Liver (tissue), 3 donors: ENCODE data around the gene CSTPP1.
A peak's percentile ranks its signal among the peaks of the same experiment; 100 is the strongest.

Experiments
- ATF3 ChIP-seq: IDR thresholded peaks from 2 replicates; pipeline ENCODE4 v1.6.1; 2016; ENCODE audit warnings: antibody characterized with exemption
- CTCF ChIP-seq: fragments of 150-350 bp; IDR thresholded peaks from 2 replicates; pipeline ENCODE4 v1.5.1; 2017; ENCODE audit warnings: improper control_type of control experiment, low read depth, low read length; ENCODE audit not compliant: missing input control
- EGR1 ChIP-seq, 2 donors: IDR thresholded peaks; 2 replicates each; pipeline ENCODE4 v1.6.1; 2016 to 2018; ENCODE audit warnings: antibody characterized with exemption in 2 of 2, low read depth in 2 of 2
- FOXA1 ChIP-seq: IDR thresholded peaks from 2 replicates; pipeline ENCODE4 v1.6.1; 2016; ENCODE audit warnings: antibody characterized with exemption
- GABPA ChIP-seq, 2 donors: IDR thresholded peaks in 1 of 2; conservative IDR thresholded peaks in 1 of 2; 2 replicates each; pipeline ENCODE4 v1.6.1; 2016; ENCODE audit warnings: antibody characterized with exemption in 2 of 2, mild to moderate bottlenecking in 1 of 2, moderate library complexity in 1 of 2
- MAX ChIP-seq: IDR thresholded peaks from 2 replicates; pipeline ENCODE4 v1.6.1; 2016; ENCODE audit warnings: antibody characterized with exemption
- NR2F2 ChIP-seq: IDR thresholded peaks from 2 replicates; pipeline ENCODE4 v1.6.1; 2016; ENCODE audit warnings: antibody characterized with exemption
- RAD21 ChIP-seq, 2 donors: IDR thresholded peaks; 2 replicates each; pipeline ENCODE4 v1.6.1; 2016; ENCODE audit warnings: antibody characterized with exemption in 2 of 2, mild to moderate bottlenecking in 2 of 2
- REST ChIP-seq: IDR thresholded peaks from 2 replicates; pipeline ENCODE4 v1.6.1; 2016; ENCODE audit warnings: antibody characterized with exemption, mild to moderate bottlenecking
- RXRA ChIP-seq, 2 donors: IDR thresholded peaks; 2 replicates each; pipeline ENCODE4 v1.6.1; 2017 to 2018; ENCODE audit warnings: antibody characterized with exemption in 2 of 2, mild to moderate bottlenecking in 1 of 2
- SP1 ChIP-seq: IDR thresholded peaks from 2 replicates; pipeline ENCODE4 v1.6.1; 2018; ENCODE audit warnings: antibody characterized with exemption, mild to moderate bottlenecking
- TAF1 ChIP-seq: conservative IDR thresholded peaks from 2 replicates; pipeline ENCODE4 v1.6.1; 2016; ENCODE audit warnings: antibody characterized with exemption, mild to moderate bottlenecking
- YY1 ChIP-seq: IDR thresholded peaks from 2 replicates; pipeline ENCODE4 v1.6.1; 2016; ENCODE audit warnings: antibody characterized with exemption, mild to moderate bottlenecking
- donor health status: healthy.
- donor health status: healthy.

GRCh38 chr11:47005441-47005840, 68.9 kb downstream of the CSTPP1 start:
- TF ChIP-seq CTCF (no peak), REST (no peak), RAD21 (IDR thresholded peaks at IDR 0.05) (no peak), ATF3 (no peak), NR2F2 (no peak), YY1 (no peak), MAX (no peak), TAF1 (no peak), FOXA1 (no peak), RXRA (IDR thresholded peaks at IDR 0.05) (peak in 1 of 2 donors; percentile 21), SP1 (peak; percentile 73), EGR1 (IDR thresholded peaks at IDR 0.05; ENCODE audit: low read depth in 2 of 2) (no peak), GABPA (IDR thresholded peaks at IDR 0.05 in 1 of 2, conservative IDR thresholded peaks at IDR 0.05 in 1 of 2) (no peak)
